Left ventricle myocardium superior (tissue), 1 donor: ENCODE data around the gene TAOK2. TPM values are rescaled to one million over a fixed set of nuclear protein-coding genes. Genes with fewer than 3 reads are reported as not detected.

Experiments
- ATAC-seq: fragments of 200-7000 bp; cut with Tn5 transposase; one replicate; pipeline ENCODE4 v1.9.1; 2020; ENCODE audit warnings: mild to moderate bottlenecking, moderate library complexity
- DNase-seq: peaks from one replicate; pipeline ENCODE4 v3.0.0-alpha.2; 2020
- intact Hi-C: fragments of 100-400 bp; cut with micrococcal nuclease; formaldehyde crosslinking; loops from one replicate; pipeline ENCODE4 v1.11.0; 2022
- total RNA-seq: library from RNA; stranded (reverse); fragmentation: NEBNext Ultra II Directional; extraction: Animal tissue kit (Norgen Biotek cat#: 25700); gene quantifications from one replicate; pipeline ENCODE4 v1.2.1, GENCODE V29; 2021
- donor health status: DM: no; HTN: yes; CAD: no; lungs with severe emphysema.

Gene TAOK2
- total RNA-seq, 1 donor from 2014 or later, result 34.9 TPM

GRCh38 chr16:29995911-29996765 lies 22.5 kb downstream of the TAOK2 start, which contains the start of gene INO80E:
Gene INO80E (plus strand): TSS chr16:29996241. CDS start chr16:29996311, 70 bp downstream.
- DNase-seq (peak; percentile 99), ATAC-seq (peak; percentile 99)
- intact Hi-C loops, result no loop called here

GRCh38 chr16:29996766-29997250 lies 23.1 kb downstream of the TAOK2 start:
- no peak for ATAC-seq
- intact Hi-C loops, result no loop called here

GRCh38 chr16:29999605-30000004 lies 25.9 kb downstream of the TAOK2 start:
- no peak for DNase-seq
- ATAC-seq, result no peak
- intact Hi-C loops, result no loop called here

More at GRCh38 chr16:29996766-29997250, 23.1 kb downstream of the TAOK2 start:
- no peak for DNase-seq

GRCh38 chr16:30000735-30001631 lies 27.3 kb downstream of the TAOK2 start:
- DNase-seq, result no peak
- ATAC-seq, result no peak
- intact Hi-C loops, result no loop called here

GRCh38 chr16:30002614-30003346 lies 29.1 kb downstream of the TAOK2 start:
- intact Hi-C loops, result no loop called here
- DNase-seq (no peak), ATAC-seq (no peak)

- intact Hi-C loops, result no loop called here
- ATAC-seq (no peak), DNase-seq (no peak)
Measured at GRCh38 chr16:30003670-30004423, 30.2 kb downstream of the TAOK2 start.

GRCh38 chr16:30004424-30004776 lies 30.7 kb downstream of the TAOK2 start:
- ATAC-seq (no peak), DNase-seq (no peak)
- intact Hi-C loops, result no loop called here

GRCh38 chr16:30004811-30005242 lies 31.2 kb downstream of the TAOK2 start:
- DNase-seq (no peak), ATAC-seq (no peak)
- intact Hi-C loops, result no loop called here

GRCh38 chr16:30005341-30006094 lies 31.9 kb downstream of the TAOK2 start:
- intact Hi-C loops, result no loop called here
- peak; percentile 64 for ATAC-seq
- DNase-seq, result peak; percentile 39

GRCh38 chr16:30006095-30006473 lies 32.4 kb downstream of the TAOK2 start:
- no peak for DNase-seq
- intact Hi-C loops, result no loop called here
- no peak for ATAC-seq

- intact Hi-C loops, result no loop called here
- no peak for ATAC-seq
- no peak for DNase-seq
Measured at GRCh38 chr16:30006659-30007377, 33.1 kb downstream of the TAOK2 start.

- intact Hi-C loops, result no loop called here
- peak; percentile 13 for DNase-seq
- no peak for ATAC-seq
Measured at GRCh38 chr16:30007378-30007895, 33.8 kb downstream of the TAOK2 start.

- ATAC-seq (no peak), DNase-seq (no peak)
- intact Hi-C loops, result no loop called here
Measured at GRCh38 chr16:30009085-30009862, 35.6 kb downstream of the TAOK2 start.

- no peak for DNase-seq
- no peak for ATAC-seq
- intact Hi-C loops, result no loop called here
Measured at GRCh38 chr16:30009990-30010843, 36.5 kb downstream of the TAOK2 start.
